BLaER1 (cell line): Measurements from ENCODE around the gene TNFRSF6B.

Experiments
- H3K27ac ChIP-seq: shearing (Covaris generic); formaldehyde crosslinking; 2 replicates; pipeline ENCODE4 v1.8.1; 2022
- H3K27me3 ChIP-seq: shearing (Covaris generic); formaldehyde crosslinking; 2 replicates; pipeline ENCODE4 v1.8.1; 2022
- H3K36me3 ChIP-seq: shearing (Covaris generic); formaldehyde crosslinking; 2 replicates; pipeline ENCODE4 v1.8.1; 2022
- H3K4me1 ChIP-seq: shearing (Covaris generic); formaldehyde crosslinking; 2 replicates; pipeline ENCODE4 v1.8.1; 2022
- H3K4me2 ChIP-seq: shearing (Covaris generic); formaldehyde crosslinking; 2 replicates; pipeline ENCODE4 v1.8.1; 2022
- H3K4me3 ChIP-seq: shearing (Covaris generic); formaldehyde crosslinking; 2 replicates; pipeline ENCODE4 v1.8.1; 2022
- H3K9ac ChIP-seq: shearing (Covaris generic); formaldehyde crosslinking; 2 replicates; pipeline ENCODE4 v1.8.1; 2022
- H3K9me3 ChIP-seq: shearing (Covaris generic); formaldehyde crosslinking; 2 replicates; pipeline ENCODE4 v1.8.1; 2022
- H4K20me1 ChIP-seq: shearing (Covaris generic); formaldehyde crosslinking; 2 replicates; pipeline ENCODE4 v1.8.1; 2022
- Cebpa-rat ChIP-seq: shearing (Covaris generic); IDR thresholded peaks from 2 replicates; pipeline ENCODE4 v1.8.1; 2022

TNFRSF6B gene

DNA sequence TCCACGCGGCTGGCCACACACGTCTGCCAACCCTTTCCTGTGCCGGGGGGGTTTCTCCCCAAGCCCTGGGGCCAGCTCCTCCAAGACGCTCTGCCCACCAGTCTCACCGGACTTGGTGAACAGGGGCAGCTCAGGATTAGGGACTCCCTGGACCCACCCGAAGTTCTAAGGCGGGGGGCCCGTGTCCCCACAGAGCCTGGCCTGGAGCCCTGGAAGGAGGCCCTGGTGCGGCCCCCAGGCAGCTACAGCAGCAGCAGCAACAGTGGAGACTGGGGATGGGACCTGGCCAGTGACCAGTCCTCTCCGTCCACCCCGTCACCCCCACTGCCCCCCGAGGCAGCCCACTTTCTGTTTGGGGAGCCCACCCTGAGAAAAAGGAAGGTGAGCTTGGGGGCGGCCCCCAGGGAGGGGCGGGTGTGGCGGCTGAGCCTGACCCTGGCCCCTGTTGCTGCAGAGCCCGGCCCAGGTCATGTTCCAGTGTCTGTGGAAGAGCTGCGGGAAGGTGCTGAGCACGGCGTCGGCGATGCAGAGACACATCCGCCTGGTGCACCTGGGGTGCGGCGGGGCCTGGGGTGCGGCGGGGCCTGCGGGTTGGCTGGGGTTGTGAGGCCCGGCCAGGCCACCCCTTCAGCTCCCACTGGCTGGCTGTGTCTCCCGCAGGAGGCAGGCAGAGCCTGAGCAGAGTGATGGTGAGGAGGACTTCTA lies 45.4 kb downstream of the TNFRSF6B start:
- H3K4me3 ChIP-seq: no peak overlapping the region
- TF ChIP-seq Cebpa-rat: no peak
- H3K9me3 ChIP-seq: no peaks in the 10 kb centered on the region
- H3K36me3 ChIP-seq: peaks cover 24% of the 10 kb centered on the region
- peak overlapping the region; percentile 91 for H3K4me2 ChIP-seq
- H3K27me3 ChIP-seq: no peaks in the 10 kb centered on the region
- H3K27ac ChIP-seq: peak overlapping the region; percentile 81; the same call in 1 of the 2 replicates
- H4K20me1 ChIP-seq: peaks cover 24% of the 10 kb centered on the region
- H3K4me1 ChIP-seq: peaks cover 54% of the 10 kb centered on the region
- H3K9ac ChIP-seq: peak overlapping the region; percentile 80

DNA sequence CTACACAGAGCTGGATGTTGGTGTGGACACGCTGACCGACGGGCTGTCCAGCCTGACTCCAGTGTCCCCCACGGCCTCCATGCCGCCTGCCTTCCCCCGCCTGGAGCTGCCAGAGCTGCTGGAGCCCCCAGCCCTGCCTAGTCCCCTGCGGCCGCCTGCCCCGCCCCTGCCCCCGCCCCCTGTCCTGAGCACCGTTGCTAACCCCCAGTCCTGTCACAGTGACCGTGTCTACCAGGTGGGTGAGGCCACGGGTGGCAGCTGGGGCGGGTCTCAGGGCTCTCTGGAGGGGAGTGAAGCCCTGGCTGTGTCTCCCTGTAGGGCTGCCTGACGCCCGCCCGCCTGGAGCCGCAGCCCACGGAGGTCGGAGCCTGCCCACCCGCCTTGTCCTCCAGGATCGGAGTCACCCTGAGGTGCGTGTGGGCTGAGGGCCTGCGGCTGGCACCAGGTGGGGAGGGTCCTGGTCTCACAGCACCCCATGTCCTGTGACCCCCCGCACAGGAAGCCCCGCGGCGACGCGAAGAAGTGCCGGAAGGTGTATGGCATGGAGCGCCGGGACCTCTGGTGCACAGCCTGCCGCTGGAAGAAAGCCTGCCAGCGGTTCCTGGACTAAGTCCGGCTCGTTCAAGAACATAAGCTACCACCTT lies 46.1 kb downstream of the TNFRSF6B start:
- Histone ChIP-seq H3K4me3 (no peak overlapping the region), H3K4me1 (peaks cover 51% of the 10 kb centered on the region), H3K36me3 (peaks cover 24% of the 10 kb centered on the region), H3K4me2 (no peak overlapping the region), H3K27me3 (no peaks in the 10 kb centered on the region), H3K9me3 (no peaks in the 10 kb centered on the region), H3K27ac (no peak overlapping the region), H3K9ac (no peak overlapping the region), H4K20me1 (peaks cover 24% of the 10 kb centered on the region)
- no peak for TF ChIP-seq Cebpa-rat

- H3K4me1 ChIP-seq: peaks cover 55% of the 10 kb centered on the region
- peaks cover 20% of the 10 kb centered on the region for H4K20me1 ChIP-seq
- no peak overlapping the region for H3K9ac ChIP-seq
- no peaks in the 10 kb centered on the region for H3K9me3 ChIP-seq
- no peak overlapping the region for H3K4me3 ChIP-seq
- H3K36me3 ChIP-seq: peaks cover 24% of the 10 kb centered on the region
- H3K4me2 ChIP-seq: no peak overlapping the region
- TF ChIP-seq Cebpa-rat: no peak
- no peak overlapping the region for H3K27ac ChIP-seq
- H3K27me3 ChIP-seq: no peaks in the 10 kb centered on the region
Measured at GRCh38 chr20:63743210-63743970, 46.9 kb downstream of the TNFRSF6B start.

DNA sequence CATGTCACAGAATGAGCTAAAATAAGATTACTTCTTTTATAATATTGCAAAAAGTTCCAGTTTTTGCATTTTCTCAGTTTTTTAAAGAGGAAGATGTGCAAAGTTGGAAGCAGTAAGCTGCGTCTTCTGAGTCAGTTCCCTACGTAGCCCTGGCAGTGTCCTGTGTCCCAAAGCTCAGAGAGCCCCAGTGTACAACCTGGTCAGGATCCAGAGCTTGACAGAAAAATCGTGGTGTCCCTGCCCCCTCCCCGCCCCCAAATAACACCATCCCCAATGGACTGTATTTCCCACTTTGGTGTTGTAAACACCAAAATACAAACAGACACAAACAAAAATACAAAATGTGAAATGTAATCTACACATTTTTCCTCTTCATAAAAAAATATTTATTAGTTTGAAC lies 47.7 kb downstream of the TNFRSF6B start:
- H3K4me1 ChIP-seq: peaks cover 55% of the 10 kb centered on the region
- no peaks in the 10 kb centered on the region for H3K9me3 ChIP-seq
- no peak overlapping the region for H3K27ac ChIP-seq
- no peak overlapping the region for H3K4me3 ChIP-seq
- TF ChIP-seq Cebpa-rat: no peak
- no peak overlapping the region for H3K9ac ChIP-seq
- H3K36me3 ChIP-seq: peaks cover 24% of the 10 kb centered on the region
- no peaks in the 10 kb centered on the region for H3K27me3 ChIP-seq
- no peak overlapping the region for H3K4me2 ChIP-seq
- peaks cover 12% of the 10 kb centered on the region for H4K20me1 ChIP-seq

- H3K9me3 ChIP-seq: no peaks in the 10 kb centered on the region
- no peak overlapping the region for H3K4me2 ChIP-seq
- peaks cover 60% of the 10 kb centered on the region for H3K4me1 ChIP-seq
- TF ChIP-seq Cebpa-rat: no peak
- peaks cover 24% of the 10 kb centered on the region for H3K36me3 ChIP-seq
- H3K27me3 ChIP-seq: no peaks in the 10 kb centered on the region
- H3K9ac ChIP-seq: 0 out of 2 replicates have a peak overlapping the region, but pooled peaks have one; percentile 8
- H3K4me3 ChIP-seq: no peak overlapping the region
- 0 out of 2 replicates have a peak, but pooled peaks cover 11% of the 10 kb centered on the region for H4K20me1 ChIP-seq
- H3K27ac ChIP-seq: no peak overlapping the region
Measured at GRCh38 chr20:63744574-63745423, 48.3 kb downstream of the TNFRSF6B start.

DNA sequence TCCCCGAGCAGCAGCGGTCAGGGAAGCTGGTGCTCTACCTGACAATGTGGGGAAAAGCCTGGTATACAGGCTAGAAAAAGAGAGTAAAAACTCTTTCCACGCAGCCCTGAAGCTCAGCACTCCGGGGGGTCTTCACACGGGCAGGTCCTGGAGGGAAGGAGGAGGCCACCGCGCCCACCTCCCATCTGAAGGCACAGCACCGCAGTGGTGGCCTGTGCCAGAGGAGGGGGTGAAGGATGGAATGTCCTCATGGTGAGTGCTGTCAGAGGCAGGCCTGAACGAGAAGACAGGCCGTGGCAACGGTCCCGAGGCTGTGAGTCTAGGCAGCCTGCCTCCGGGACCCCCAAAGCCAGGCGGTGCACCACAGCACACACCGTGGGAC lies 49.0 kb downstream of the TNFRSF6B start:
- Histone ChIP-seq H3K9me3 (no peaks in the 10 kb centered on the region), H3K4me3 (no peak overlapping the region), H3K9ac (no peak overlapping the region), H3K36me3 (peaks cover 24% of the 10 kb centered on the region), H3K27ac (no peak overlapping the region), H3K4me1 (peaks cover 64% of the 10 kb centered on the region), H3K27me3 (no peaks in the 10 kb centered on the region), H4K20me1 (0 out of 2 replicates have a peak, but pooled peaks cover 10% of the 10 kb centered on the region), H3K4me2 (no peak overlapping the region)
- no peak for TF ChIP-seq Cebpa-rat

- 0 out of 2 replicates have a peak, but pooled peaks cover 2% of the 10 kb centered on the region for H4K20me1 ChIP-seq
- H3K27ac ChIP-seq: 0 out of 2 replicates have a peak overlapping the region, but pooled peaks have one; percentile 35
- H3K4me1 ChIP-seq: peaks cover 64% of the 10 kb centered on the region
- H3K27me3 ChIP-seq: no peaks in the 10 kb centered on the region
- peak overlapping the region; percentile 69 for H3K4me2 ChIP-seq
- H3K9me3 ChIP-seq: no peaks in the 10 kb centered on the region
- no peak for TF ChIP-seq Cebpa-rat
- H3K36me3 ChIP-seq: peaks cover 24% of the 10 kb centered on the region
- 0 out of 2 replicates have a peak overlapping the region, but pooled peaks have one; percentile 15 for H3K9ac ChIP-seq
- no peak overlapping the region for H3K4me3 ChIP-seq
Measured at GRCh38 chr20:63745961-63746731, 49.7 kb downstream of the TNFRSF6B start.

DNA sequence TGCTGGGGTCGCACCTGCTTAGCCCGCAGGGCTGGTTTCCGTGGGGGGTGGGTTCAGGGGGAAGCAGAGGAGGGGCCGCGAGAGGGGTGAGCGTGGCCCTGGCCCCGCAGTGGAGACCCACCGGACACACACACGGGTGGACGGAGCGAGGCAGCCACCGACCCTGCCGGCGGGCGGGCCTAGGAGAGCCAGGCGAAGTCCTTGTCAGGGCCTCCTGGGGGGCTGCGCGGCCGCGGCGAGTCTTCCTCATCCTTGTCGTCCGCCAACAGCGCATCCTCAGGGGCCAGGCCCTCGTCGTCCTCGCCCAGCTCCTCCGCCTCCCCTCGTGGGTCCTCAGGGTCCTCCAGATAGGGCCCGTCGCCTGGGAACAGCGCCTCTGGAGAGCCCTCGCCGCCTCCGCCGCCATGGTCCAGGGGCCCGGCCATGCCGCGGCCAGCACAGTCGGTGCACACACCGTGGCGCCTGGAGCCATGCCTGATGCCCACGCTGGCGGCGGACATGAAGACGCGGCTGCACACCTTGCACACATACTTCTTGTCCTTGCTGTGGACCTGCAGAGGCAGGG lies 50.4 kb downstream of the TNFRSF6B start:
- Histone ChIP-seq H3K36me3 (peaks cover 17% of the 10 kb centered on the region), H3K27me3 (no peaks in the 10 kb centered on the region)

More for the DNA sequence above, 50.4 kb downstream of the TNFRSF6B start:
- Histone ChIP-seq H3K4me2 (peak overlapping the region; percentile 69), H3K4me3 (no peak overlapping the region), H3K27ac (0 out of 2 replicates have a peak overlapping the region, but pooled peaks have one; percentile 35), H3K9ac (0 out of 2 replicates have a peak overlapping the region, but pooled peaks have one; percentile 15), H4K20me1 (no peaks in the 10 kb centered on the region), H3K4me1 (peaks cover 60% of the 10 kb centered on the region), H3K9me3 (no peaks in the 10 kb centered on the region)
- no peak for TF ChIP-seq Cebpa-rat
